Stomach (tissue), 4 donors: ENCODE data around the gene MYH2.

Source experiments
- CTCF ChIP-seq, 7 experiments: fragments of 450-650 bp in 4 of 7; fragments of 200-600 bp in 3 of 7; sonication (generic) in 3 of 7; IDR thresholded peaks; one replicate each; pipeline ENCODE4 v1.5.1; 2016 to 2019; ENCODE audit warnings: antibody characterized with exemption in 7 of 7, control low read depth in 2 of 7, mild to moderate bottlenecking in 1 of 7
- POLR2A ChIP-seq, 4 donors: fragments of 450-650 bp; IDR thresholded peaks; one replicate each; pipeline ENCODE4 v1.6.1; 2016; ENCODE audit warnings: antibody characterized with exemption in 4 of 4, control low read depth in 2 of 4, mild to moderate bottlenecking in 1 of 4, moderate library complexity in 1 of 4
- POLR2AphosphoS5 ChIP-seq, 3 donors: sonication (generic); formaldehyde crosslinking; IDR thresholded peaks; one replicate each; pipeline ENCODE4 v1.6.1; 2016; ENCODE audit warnings: antibody characterized with exemption in 3 of 3

GRCh38 chr17:10532026-10532425 lies 17.4 kb downstream of the MYH2 start:
- no peak for TF ChIP-seq POLR2A (IDR thresholded peaks at IDR 0.05)
- no peak for TF ChIP-seq CTCF (IDR thresholded peaks at IDR 0.05)
- TF ChIP-seq POLR2AphosphoS5 (IDR thresholded peaks at IDR 0.05): no peak
